ENCODE results near the gene ZNF429. TPM values are rescaled to one million over a fixed set of nuclear protein-coding genes. Genes with fewer than 3 reads are reported as not detected.
"Not testable (repeated sequence)": the region's sequence is repeated elsewhere in the genome, so short reads cannot be mapped to it uniquely, and the experiment has no call there.

Gene ZNF429
- total RNA-seq, 1 donor from 2014 or later = 19.9 TPM

GRCh38 chr19:21566073-21566472 is 60.7 kb downstream of the ZNF429 start:
- CTCF ChIA-PET = no interaction called here
- Mint-ChIP-seq H3K36me3 (ENCODE audit: low read depth) (peaks cover 39% of the 10 kb centered on the region), H3K9me3 (peaks cover 23% of the 10 kb centered on the region), H3K27ac (peak overlapping the region; percentile 87), H3K4me3 (peak overlapping the region; percentile 65), H3K27me3 (no peaks in the 10 kb centered on the region), H3K4me1 (peaks cover 19% of the 10 kb centered on the region)
- intact Hi-C loops (cut with micrococcal nuclease) = loop anchor here (5.0 kb wide), 2 partner anchors 239 to 904 kb away; partner anchors contain the start of genes ZNF626 and ZNF708
- TF ChIP-seq, protein P1, sequence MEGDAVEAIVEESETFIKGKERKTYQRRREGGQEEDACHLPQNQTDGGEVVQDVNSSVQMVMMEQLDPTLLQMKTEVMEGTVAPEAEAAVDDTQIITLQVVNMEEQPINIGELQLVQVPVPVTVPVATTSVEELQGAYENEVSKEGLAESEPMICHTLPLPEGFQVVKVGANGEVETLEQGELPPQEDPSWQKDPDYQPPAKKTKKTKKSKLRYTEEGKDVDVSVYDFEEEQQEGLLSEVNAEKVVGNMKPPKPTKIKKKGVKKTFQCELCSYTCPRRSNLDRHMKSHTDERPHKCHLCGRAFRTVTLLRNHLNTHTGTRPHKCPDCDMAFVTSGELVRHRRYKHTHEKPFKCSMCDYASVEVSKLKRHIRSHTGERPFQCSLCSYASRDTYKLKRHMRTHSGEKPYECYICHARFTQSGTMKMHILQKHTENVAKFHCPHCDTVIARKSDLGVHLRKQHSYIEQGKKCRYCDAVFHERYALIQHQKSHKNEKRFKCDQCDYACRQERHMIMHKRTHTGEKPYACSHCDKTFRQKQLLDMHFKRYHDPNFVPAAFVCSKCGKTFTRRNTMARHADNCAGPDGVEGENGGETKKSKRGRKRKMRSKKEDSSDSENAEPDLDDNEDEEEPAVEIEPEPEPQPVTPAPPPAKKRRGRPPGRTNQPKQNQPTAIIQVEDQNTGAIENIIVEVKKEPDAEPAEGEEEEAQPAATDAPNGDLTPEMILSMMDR (IDR thresholded peaks at IDR 0.05) = no peak
- ATAC-seq (ENCODE audit: low read depth) = peak; percentile 32
- DNase-seq = no peak
- POLR2A ChIA-PET = interaction anchor here (0.6 kb wide), 1 partner anchor 178 kb away, joined by 6 read pairs; no protein-coding TSS in a partner anchor

DNA sequence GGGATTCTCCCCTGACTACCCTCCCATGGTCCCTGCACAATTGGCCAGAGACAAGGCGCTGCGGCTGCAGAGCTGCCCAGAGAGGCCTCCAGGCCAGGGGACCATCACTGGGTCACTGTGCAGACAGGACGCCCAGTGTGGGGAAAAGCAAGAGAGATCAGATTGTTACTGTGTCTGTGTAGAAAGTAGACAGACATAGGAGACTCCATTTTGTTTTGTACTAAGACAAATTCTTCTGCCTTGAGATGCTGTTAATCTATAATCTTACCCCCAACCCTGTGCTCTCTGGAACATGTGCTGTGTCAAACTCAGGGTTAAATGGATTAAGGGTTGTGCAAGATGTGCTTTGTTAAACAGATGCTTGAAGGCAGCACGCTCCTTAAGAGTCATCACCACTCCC is 62.4 kb downstream of the ZNF429 start:
- POLR2A ChIA-PET = interaction anchor here (0.7 to 1.3 kb wide), 3 partner anchors 36 to 426 kb away, joined by 3 to 11 read pairs (median 3); partner anchors contain the start of genes ZNF429 and ZNF431
- CTCF ChIA-PET; DNase-seq; ATAC-seq (ENCODE audit: low read depth); H3K27me3 Mint-ChIP-seq: not testable (repeated sequence)
- Mint-ChIP-seq H3K27ac (peak overlapping the region; percentile 21), H3K4me1 (peaks cover 19% of the 10 kb centered on the region), H3K36me3 (ENCODE audit: low read depth) (peaks cover 31% of the 10 kb centered on the region), H3K4me3 (peak overlapping the region; percentile 68), H3K9me3 (peaks cover 33% of the 10 kb centered on the region)
- intact Hi-C loops (cut with micrococcal nuclease) = loop anchor here (2.0 to 5.0 kb wide), 3 partner anchors 171 to 906 kb away; partner anchors contain the start of genes ZNF493, ZNF626 and ZNF708

GRCh38 chr19:21568816-21569493 is 63.6 kb downstream of the ZNF429 start:
- peaks cover 19% of the 10 kb centered on the region for H3K4me1 Mint-ChIP-seq
- H3K27me3 Mint-ChIP-seq = no peaks in the 10 kb centered on the region
- H3K4me3 Mint-ChIP-seq = peak overlapping the region; percentile 99
- ChIA-PET CTCF (no interaction called here), POLR2A (interaction anchor here (0.6 to 1.7 kb wide), 13 partner anchors 36 to 908 kb away, joined by 3 to 27 read pairs (median 5); partner anchors contain the start of genes ZNF100, ZNF429, ZNF43 and ZNF430)
- intact Hi-C loops (cut with micrococcal nuclease) = loop anchor here (1.0 to 5.0 kb wide), 5 partner anchors 63 to 907 kb away; partner anchors contain the start of genes ZNF493, ZNF626, ZNF708 and ZNF738
- H3K9me3 Mint-ChIP-seq = peaks cover 29% of the 10 kb centered on the region
- ATAC-seq (ENCODE audit: low read depth) = peak; percentile 94
- peaks cover 19% of the 10 kb centered on the region for H3K36me3 Mint-ChIP-seq (ENCODE audit: low read depth)
- peak overlapping the region; percentile 96 for H3K27ac Mint-ChIP-seq
- TF ChIP-seq, protein P1 (IDR thresholded peaks at IDR 0.05) = no peak
- peak; percentile 58 for DNase-seq

DNA sequence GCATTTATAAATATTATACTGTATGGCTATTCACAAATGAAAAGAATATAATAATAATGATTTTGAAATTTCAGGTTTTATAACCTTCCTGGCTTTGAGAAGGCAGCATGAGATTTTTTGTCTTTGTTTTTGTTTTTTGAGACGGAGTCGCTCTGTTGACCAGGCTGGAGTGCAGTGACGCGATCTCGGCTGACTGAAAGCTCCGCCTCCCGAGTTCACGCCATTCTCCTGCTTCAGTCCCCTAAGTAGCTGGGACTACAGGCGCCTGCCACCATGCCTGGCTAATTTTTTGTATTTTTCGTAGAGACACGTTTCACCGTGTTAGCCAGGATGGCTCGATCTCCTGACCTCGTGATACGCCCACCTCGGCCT is 64.1 kb downstream of the ZNF429 start:
- H3K27me3 Mint-ChIP-seq = no peaks in the 10 kb centered on the region
- ChIA-PET CTCF (no interaction called here), POLR2A (interaction anchor here (0.6 to 1.7 kb wide), 12 partner anchors 35 to 908 kb away, joined by 3 to 27 read pairs (median 5); partner anchors contain the start of genes ZNF100, ZNF429, ZNF43 and ZNF430)
- TF ChIP-seq, protein P1 (IDR thresholded peaks at IDR 0.05) = no peak
- peaks cover 16% of the 10 kb centered on the region for H3K36me3 Mint-ChIP-seq (ENCODE audit: low read depth)
- intact Hi-C loops (cut with micrococcal nuclease) = loop anchor here (1.0 to 5.0 kb wide), 5 partner anchors 63 to 907 kb away; partner anchors contain the start of genes ZNF493, ZNF626, ZNF708 and ZNF738
- H3K4me1 Mint-ChIP-seq = peaks cover 18% of the 10 kb centered on the region
- H3K27ac Mint-ChIP-seq = peak overlapping the region; percentile 96
- DNase-seq = peak; percentile 29
- H3K9me3 Mint-ChIP-seq = peaks cover 29% of the 10 kb centered on the region
- H3K4me3 Mint-ChIP-seq = peak overlapping the region; percentile 99
- ATAC-seq (ENCODE audit: low read depth) = peak; percentile 52

GRCh38 chr19:21571316-21571715 is 65.9 kb downstream of the ZNF429 start:
- Mint-ChIP-seq H3K9me3 (peaks cover 33% of the 10 kb centered on the region), H3K4me3 (no peak overlapping the region), H3K4me1 (peaks cover 11% of the 10 kb centered on the region), H3K27ac (no peak overlapping the region), H3K36me3 (ENCODE audit: low read depth) (peaks cover 7% of the 10 kb centered on the region), H3K27me3 (no peaks in the 10 kb centered on the region)
- DNase-seq (no peak), ATAC-seq (ENCODE audit: low read depth) (no peak)
- POLR2A ChIA-PET = no interaction called here
- TF ChIP-seq, protein P1 (IDR thresholded peaks at IDR 0.05) = no peak
- CTCF ChIA-PET = no interaction called here
- intact Hi-C loops (cut with micrococcal nuclease) = no loop called here

Data from activated B cell treated with CpG ODN at 0.5 μM for 24 hours (primary cell).